ENCODE results near the gene GRM7. TPM values are rescaled to one million over a fixed set of nuclear protein-coding genes. Genes with fewer than 3 reads are reported as not detected.

The GRM7 gene
- total and polyA plus RNA-seq, 4 donors, result 0.08 to 0.33 TPM; not detected in 2

GRCh38 chr3:7744850-7745249 lies 883.9 kb downstream of the GRM7 start (continued):
- no peak for TF ChIP-seq REST (IDR thresholded peaks at IDR 0.05)

GRCh38 chr3:7745711-7746110 lies 884.8 kb downstream of the GRM7 start:
- H3K36me3 ChIP-seq (ENCODE audit: control insufficient read depth in 4 of 4, insufficient read depth in 3 of 4, low read depth in 1 of 4, low read length in 3 of 4), result no peaks in the 10 kb centered on the region
- H3K27ac ChIP-seq (ENCODE audit: low read depth in 1 of 2, low read length in 2 of 2), result no peak overlapping the region
- TF ChIP-seq SP1 (IDR thresholded peaks at IDR 0.05) (no peak), ATF3 (IDR thresholded peaks at IDR 0.05) (no peak), GABPA (IDR thresholded peaks at IDR 0.05 in 1 of 2, conservative IDR thresholded peaks at IDR 0.05 in 1 of 2) (no peak), RXRA (IDR thresholded peaks at IDR 0.05) (no peak), ZBTB33 (IDR thresholded peaks at IDR 0.05) (no peak), CTCF (IDR thresholded peaks at IDR 0.05; ENCODE audit: low read depth, low read length, missing input control) (no peak), HNF4G (IDR thresholded peaks at IDR 0.05) (no peak), HNF4A (conservative IDR thresholded peaks at IDR 0.05) (no peak), FOXA1 (IDR thresholded peaks at IDR 0.05) (no peak), MAX (IDR thresholded peaks at IDR 0.05) (no peak), NR2F2 (IDR thresholded peaks at IDR 0.05) (no peak), REST (IDR thresholded peaks at IDR 0.05) (no peak), RAD21 (IDR thresholded peaks at IDR 0.05) (no peak), FOXA2 (IDR thresholded peaks at IDR 0.05) (no peak), YY1 (IDR thresholded peaks at IDR 0.05) (no peak), EGR1 (IDR thresholded peaks at IDR 0.05; ENCODE audit: low read depth in 2 of 2) (no peak), TAF1 (conservative IDR thresholded peaks at IDR 0.05) (no peak)
- 54% methylated on average over 1 of the region's 1 CpG for WGBS
- H3K4me1 ChIP-seq (ENCODE audit: control insufficient read depth in 4 of 4, insufficient read depth in 4 of 4, low read length in 3 of 4), result peaks cover 0 to 3% (median 0%) of the 10 kb centered on the region in 4 donors
- no peak overlapping the region for H3K9ac ChIP-seq (ENCODE audit: low read depth in 1 of 2, low read length in 2 of 2)
- H3K27me3 ChIP-seq (ENCODE audit: control insufficient read depth in 4 of 4, insufficient read depth in 4 of 4, low read length in 3 of 4), result no peaks in the 10 kb centered on the region
- H3K9me3 ChIP-seq (ENCODE audit: control insufficient read depth in 4 of 4, low read length in 3 of 4), result no peaks in the 10 kb centered on the region
- no peak for DNase-seq (ENCODE audit: low spot score)
- no peak overlapping the region for H3K4me3 ChIP-seq (ENCODE audit: low read depth in 1 of 3, low read length in 3 of 3)

All from liver (tissue), 9 donors.